Vagina (tissue), 2 donors: ENCODE data around the gene ZNF81. TPM values are rescaled to one million over a fixed set of nuclear protein-coding genes. Genes with fewer than 3 reads are reported as not detected.
"Not testable (repeated sequence)": the region's sequence is repeated elsewhere in the genome, so short reads cannot be mapped to it uniquely, and the experiment has no call there.

Experiments
- DNase-seq, 2 donors: peaks; one replicate each; pipeline ENCODE4 v3.0.0-alpha.2; 2017; ENCODE audit errors: extremely low spot score in 2 of 2
- H3K27ac ChIP-seq: fragments of 200-600 bp; sonication (generic); one replicate; pipeline ENCODE4 v1.5.1; 2019
- H3K27me3 ChIP-seq: fragments of 200-600 bp; sonication (generic); one replicate; pipeline ENCODE4 v1.5.1; 2019
- H3K36me3 ChIP-seq, 2 donors: fragments of 200-600 bp; sonication (generic); one replicate each; pipeline ENCODE4 v1.5.1; 2017 to 2019
- H3K4me1 ChIP-seq: fragments of 200-600 bp; sonication (generic); one replicate; pipeline ENCODE4 v1.5.1; 2019
- H3K4me3 ChIP-seq, 2 donors: fragments of 200-600 bp; sonication (generic); 1 replicate in 1 of 2; 2 replicates in 1 of 2; pipeline ENCODE4 v1.5.1; 2016 to 2019
- H3K9me3 ChIP-seq: fragments of 200-600 bp; sonication (generic); one replicate; pipeline ENCODE4 v1.5.1; 2019
- POLR2A ChIP-seq, 2 donors: fragments of 450-650 bp; IDR thresholded peaks; one replicate each; pipeline ENCODE4 v1.6.1; 2017; ENCODE audit warnings: antibody characterized with exemption in 2 of 2, mild to moderate bottlenecking in 2 of 2, moderate library complexity in 2 of 2
- POLR2AphosphoS5 ChIP-seq, 2 donors: sonication (generic); formaldehyde crosslinking; IDR thresholded peaks; one replicate each; pipeline ENCODE4 v1.9.0; 2017; ENCODE audit warnings: antibody characterized with exemption in 2 of 2, mild to moderate bottlenecking in 2 of 2, low read depth in 1 of 2; ENCODE audit not compliant: insufficient read depth in 1 of 2
- intact Hi-C: fragments of 100-400 bp; cut with DNase I; formaldehyde crosslinking; loops from one replicate; pipeline ENCODE4 v1.15.1; 2023
- total RNA-seq: library from RNA; depleted of rRNA; stranded (reverse); fragments of >200 nt; gene quantifications from one replicate; pipeline ENCODE4 v1.2.3, GENCODE V29; 2016
- TF ChIP-seq, protein P1 (sequence below), 3 experiments: fragments of 450-650 bp in 2 of 3; fragments of 200-600 bp in 1 of 3; sonication (generic) in 1 of 3; IDR thresholded peaks; one replicate each; pipeline ENCODE4 v1.5.1; 2017 to 2019; ENCODE audit warnings: antibody characterized with exemption in 3 of 3, mild to moderate bottlenecking in 2 of 3, moderate library complexity in 2 of 3

ZNF81 gene
- total RNA-seq, 1 donor from 2014 or later = 6.9 TPM

DNA sequence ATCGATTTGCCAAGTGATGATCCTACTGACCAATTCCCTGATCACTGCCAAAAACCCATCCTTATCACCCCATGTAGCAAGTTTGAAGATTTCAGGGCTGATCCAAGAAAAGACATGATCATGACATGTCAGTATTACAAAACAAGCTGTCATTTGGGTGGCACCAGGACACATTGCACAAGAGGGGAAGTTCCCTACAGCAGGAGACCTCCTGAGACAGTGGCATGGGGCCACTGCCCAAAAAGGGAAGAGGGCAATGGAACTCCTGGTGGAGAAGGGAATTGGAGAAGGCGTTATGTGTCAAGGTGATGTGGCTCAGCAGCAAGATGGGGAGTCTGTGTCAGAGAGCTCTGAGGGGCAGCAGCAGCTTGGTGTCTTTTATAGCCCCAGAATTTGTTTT lies 123.7 kb downstream of the ZNF81 start:
- Histone ChIP-seq H3K4me3 (no peak overlapping the region), H3K9me3 (no peaks in the 10 kb centered on the region), H3K4me1 (no peaks in the 10 kb centered on the region), H3K36me3 (no peaks in the 10 kb centered on the region), H3K27me3 (no peaks in the 10 kb centered on the region), H3K27ac (no peak overlapping the region)
- TF ChIP-seq POLR2AphosphoS5 (IDR thresholded peaks at IDR 0.05; ENCODE audit: insufficient read depth in 1 of 2, low read depth in 1 of 2) (no peak), POLR2A (IDR thresholded peaks at IDR 0.05) (no peak)
- TF ChIP-seq, protein P1, sequence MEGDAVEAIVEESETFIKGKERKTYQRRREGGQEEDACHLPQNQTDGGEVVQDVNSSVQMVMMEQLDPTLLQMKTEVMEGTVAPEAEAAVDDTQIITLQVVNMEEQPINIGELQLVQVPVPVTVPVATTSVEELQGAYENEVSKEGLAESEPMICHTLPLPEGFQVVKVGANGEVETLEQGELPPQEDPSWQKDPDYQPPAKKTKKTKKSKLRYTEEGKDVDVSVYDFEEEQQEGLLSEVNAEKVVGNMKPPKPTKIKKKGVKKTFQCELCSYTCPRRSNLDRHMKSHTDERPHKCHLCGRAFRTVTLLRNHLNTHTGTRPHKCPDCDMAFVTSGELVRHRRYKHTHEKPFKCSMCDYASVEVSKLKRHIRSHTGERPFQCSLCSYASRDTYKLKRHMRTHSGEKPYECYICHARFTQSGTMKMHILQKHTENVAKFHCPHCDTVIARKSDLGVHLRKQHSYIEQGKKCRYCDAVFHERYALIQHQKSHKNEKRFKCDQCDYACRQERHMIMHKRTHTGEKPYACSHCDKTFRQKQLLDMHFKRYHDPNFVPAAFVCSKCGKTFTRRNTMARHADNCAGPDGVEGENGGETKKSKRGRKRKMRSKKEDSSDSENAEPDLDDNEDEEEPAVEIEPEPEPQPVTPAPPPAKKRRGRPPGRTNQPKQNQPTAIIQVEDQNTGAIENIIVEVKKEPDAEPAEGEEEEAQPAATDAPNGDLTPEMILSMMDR (IDR thresholded peaks at IDR 0.05) = no peak
- no peak for DNase-seq
- intact Hi-C loops = no loop called here

DNA sequence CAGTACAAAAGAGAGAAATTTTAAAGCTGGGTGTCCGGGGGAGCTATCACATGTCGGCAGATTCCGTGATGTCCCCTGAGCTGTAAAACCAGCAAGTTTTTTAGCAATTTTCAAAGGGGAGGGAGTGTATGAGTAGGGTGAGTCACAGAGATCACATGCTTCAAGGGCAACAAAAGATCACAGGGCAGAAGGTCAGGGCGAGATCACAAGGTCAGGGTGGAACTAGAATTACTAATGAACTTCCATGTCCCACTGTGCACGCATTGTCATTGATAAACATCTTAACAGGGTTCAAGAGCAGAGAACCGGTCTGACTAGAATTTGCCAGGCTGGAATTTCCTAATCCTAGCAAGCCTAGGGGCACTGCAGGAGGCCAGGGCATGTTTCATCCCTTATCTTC lies 125.1 kb downstream of the ZNF81 start:
- intact Hi-C loops, H3K4me3 ChIP-seq, H3K27ac ChIP-seq, H3K36me3 ChIP-seq, H3K9me3 ChIP-seq, H3K27me3 ChIP-seq, DNase-seq, H3K4me1 ChIP-seq: not testable (repeated sequence)

DNA sequence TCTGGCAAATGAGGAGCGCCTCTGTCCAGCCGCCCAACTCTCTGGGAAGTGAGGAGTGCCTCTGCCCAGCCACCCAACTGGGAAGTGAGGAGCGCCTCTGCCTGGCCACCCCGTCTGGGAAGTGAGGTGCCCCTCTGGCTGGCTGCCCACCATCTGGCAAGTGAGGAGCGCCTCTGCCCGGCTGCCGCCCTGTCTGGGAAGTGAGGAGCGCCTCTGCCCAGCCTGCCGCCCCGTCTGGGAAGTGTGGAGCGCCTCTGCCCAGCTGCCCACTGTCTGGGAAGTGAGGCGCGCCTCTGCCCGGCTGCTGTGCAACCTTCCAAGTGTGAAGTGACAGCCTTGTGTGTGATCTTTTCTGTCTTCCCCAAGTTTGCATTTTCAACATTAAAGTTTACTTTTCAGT lies 128.8 kb downstream of the ZNF81 start:
- intact Hi-C loops = not testable (repeated sequence)

More for the DNA sequence above, 128.8 kb downstream of the ZNF81 start:
- H3K9me3 ChIP-seq, H3K4me3 ChIP-seq, DNase-seq, H3K36me3 ChIP-seq, H3K4me1 ChIP-seq, H3K27me3 ChIP-seq, H3K27ac ChIP-seq: not testable (repeated sequence)

Other genes starting within 250 kb of the ZNF81 start
- 2.7 TPM for gene SYN1, start 217.0 kb upstream of the ZNF81 start, total RNA-seq
- gene CFP, start 207.0 kb upstream of the ZNF81 start, total RNA-seq = 0.74 TPM
- gene ELK1, start 186.3 kb upstream of the ZNF81 start, total RNA-seq = 18.9 TPM
- gene UXT, start 177.7 kb upstream of the ZNF81 start, total RNA-seq = 93.3 TPM
- gene ZNF182, start 167.1 kb downstream of the ZNF81 start, total RNA-seq = 4.2 TPM
- not detected for gene SPACA5, start 170.1 kb downstream of the ZNF81 start, total RNA-seq
- gene ZNF630, start 234.7 kb downstream of the ZNF81 start, total RNA-seq = 4.7 TPM